Measurements from ENCODE around the gene MYCBP2.

Gene MYCBP2

GRCh38 chr13:77143431-77143830, 183.5 kb downstream of the MYCBP2 start:
- Histone ChIP-seq H3K4me3 (ENCODE audit: low read depth, low read length) (no peak overlapping the region), H3K27ac (ENCODE audit: extremely low read depth, low read depth, low read length) (no peak overlapping the region), H3K9me3 (ENCODE audit: control insufficient read depth, insufficient read depth, low read depth, low read length) (no peaks in the 10 kb centered on the region), H3K4me1 (ENCODE audit: control insufficient read depth, insufficient read depth, low read length) (no peaks in the 10 kb centered on the region), H3K36me3 (ENCODE audit: control insufficient read depth in 2 of 2, insufficient read depth in 1 of 2, low read length in 2 of 2) (peaks cover 0 to 71% of the 10 kb centered on the region in 2 experiments; a peak in 1 of 3 replicates)
- no peak for TF ChIP-seq ZNF114 (tag by site-specific recombination; IDR thresholded peaks at IDR 0.05)
- ChIA-PET CTCF (no interaction called here), POLR2A (no interaction called here)

- TF ChIP-seq KLF7 (tag by site-specific recombination; IDR thresholded peaks at IDR 0.05; ENCODE audit: borderline replicate concordance) (no peak), KLF10 (tag by site-specific recombination; IDR thresholded peaks at IDR 0.05) (no peak), RBAK (tag by site-specific recombination; IDR thresholded peaks at IDR 0.05) (no peak), ZNF664 (tag by site-specific recombination; IDR thresholded peaks at IDR 0.05) (no peak), ZNF214 (tag by site-specific recombination; IDR thresholded peaks at IDR 0.05; ENCODE audit: borderline replicate concordance) (no peak), ZIC2 (tag by site-specific recombination; IDR thresholded peaks at IDR 0.05) (no peak), KLF8 (tag by site-specific recombination; IDR thresholded peaks at IDR 0.05) (no peak), ZNF155 (tag by site-specific recombination; IDR thresholded peaks at IDR 0.05) (no peak), ZNF132 (tag by site-specific recombination; IDR thresholded peaks at IDR 0.05; ENCODE audit: borderline replicate concordance) (no peak), ZSCAN30 (tag by site-specific recombination; IDR thresholded peaks at IDR 0.05) (no peak), ZNF837 (tag by site-specific recombination; IDR thresholded peaks at IDR 0.05) (no peak)
- CTCF ChIA-PET = no interaction called here
Measured at GRCh38 chr13:77139306-77139705, 187.6 kb downstream of the MYCBP2 start.

GRCh38 chr13:77138813-77139212, 188.1 kb downstream of the MYCBP2 start:
- Histone ChIP-seq H3K4me3 (ENCODE audit: low read depth, low read length) (no peak overlapping the region), H3K4me1 (ENCODE audit: control insufficient read depth, insufficient read depth, low read length) (no peaks in the 10 kb centered on the region), H3K9me3 (ENCODE audit: control insufficient read depth, insufficient read depth, low read depth, low read length) (no peaks in the 10 kb centered on the region), H3K36me3 (ENCODE audit: control insufficient read depth in 2 of 2, insufficient read depth in 1 of 2, low read length in 2 of 2) (peaks cover 0 to 59% of the 10 kb centered on the region in 2 experiments; a peak in 1 of 3 replicates), H3K27ac (ENCODE audit: extremely low read depth, low read depth, low read length) (no peak overlapping the region)
- ChIA-PET CTCF (no interaction called here), POLR2A (no interaction called here)
- TF ChIP-seq ZNF10 (tag by site-specific recombination; IDR thresholded peaks at IDR 0.05) (no peak), REPIN1 (tag by site-specific recombination; IDR thresholded peaks at IDR 0.05; ENCODE audit: low read depth) (no peak), ZNF843 (tag by site-specific recombination; IDR thresholded peaks at IDR 0.05) (no peak), ZNF335 (tag by site-specific recombination; conservative IDR thresholded peaks at IDR 0.05) (no peak), TCF7L2 (IDR thresholded peaks at IDR 0.05; ENCODE audit: borderline replicate concordance, low read depth, low read length) (no peak), ZBTB20 (tag by site-specific recombination; IDR thresholded peaks at IDR 0.05) (no peak), ZNF704 (tag by site-specific recombination; IDR thresholded peaks at IDR 0.05) (no peak), ZNF18 (tag by site-specific recombination; IDR thresholded peaks at IDR 0.05) (no peak), ZNF639 (tag by site-specific recombination; IDR thresholded peaks at IDR 0.05) (no peak), ZNF426 (tag by site-specific recombination; IDR thresholded peaks at IDR 0.05) (no peak), ZNF747 (tag by site-specific recombination; IDR thresholded peaks at IDR 0.05) (no peak), ZNF266 (tag by site-specific recombination; IDR thresholded peaks at IDR 0.05; ENCODE audit: low read depth) (no peak), ZXDB (tag by site-specific recombination; IDR thresholded peaks at IDR 0.05) (no peak), MZF1 (tag by site-specific recombination; IDR thresholded peaks at IDR 0.05; ENCODE audit: borderline replicate concordance) (no peak), KLF17 (tag by site-specific recombination; IDR thresholded peaks at IDR 0.05) (no peak), ZNF221 (tag by site-specific recombination; IDR thresholded peaks at IDR 0.05; ENCODE audit: borderline replicate concordance) (no peak)

More at GRCh38 chr13:77139306-77139705, 187.6 kb downstream of the MYCBP2 start:
- H3K9me3 ChIP-seq (ENCODE audit: control insufficient read depth, insufficient read depth, low read depth, low read length) = no peaks in the 10 kb centered on the region
- peaks cover 0 to 64% of the 10 kb centered on the region in 2 experiments; a peak in 1 of 3 replicates for H3K36me3 ChIP-seq (ENCODE audit: control insufficient read depth in 2 of 2, insufficient read depth in 1 of 2, low read length in 2 of 2)
- POLR2A ChIA-PET = no interaction called here
- no peak overlapping the region for H3K4me3 ChIP-seq (ENCODE audit: low read depth, low read length)
- no peak overlapping the region for H3K27ac ChIP-seq (ENCODE audit: extremely low read depth, low read depth, low read length)
- no peaks in the 10 kb centered on the region for H3K4me1 ChIP-seq (ENCODE audit: control insufficient read depth, insufficient read depth, low read length)

All from HEK293 (cell line).